ENCODE results near the gene WDR6. TPM values are rescaled to one million over a fixed set of nuclear protein-coding genes. Genes with fewer than 3 reads are reported as not detected.
A peak's percentile ranks its signal among the peaks of the same experiment; 100 is the strongest.

The WDR6 gene, protein sequence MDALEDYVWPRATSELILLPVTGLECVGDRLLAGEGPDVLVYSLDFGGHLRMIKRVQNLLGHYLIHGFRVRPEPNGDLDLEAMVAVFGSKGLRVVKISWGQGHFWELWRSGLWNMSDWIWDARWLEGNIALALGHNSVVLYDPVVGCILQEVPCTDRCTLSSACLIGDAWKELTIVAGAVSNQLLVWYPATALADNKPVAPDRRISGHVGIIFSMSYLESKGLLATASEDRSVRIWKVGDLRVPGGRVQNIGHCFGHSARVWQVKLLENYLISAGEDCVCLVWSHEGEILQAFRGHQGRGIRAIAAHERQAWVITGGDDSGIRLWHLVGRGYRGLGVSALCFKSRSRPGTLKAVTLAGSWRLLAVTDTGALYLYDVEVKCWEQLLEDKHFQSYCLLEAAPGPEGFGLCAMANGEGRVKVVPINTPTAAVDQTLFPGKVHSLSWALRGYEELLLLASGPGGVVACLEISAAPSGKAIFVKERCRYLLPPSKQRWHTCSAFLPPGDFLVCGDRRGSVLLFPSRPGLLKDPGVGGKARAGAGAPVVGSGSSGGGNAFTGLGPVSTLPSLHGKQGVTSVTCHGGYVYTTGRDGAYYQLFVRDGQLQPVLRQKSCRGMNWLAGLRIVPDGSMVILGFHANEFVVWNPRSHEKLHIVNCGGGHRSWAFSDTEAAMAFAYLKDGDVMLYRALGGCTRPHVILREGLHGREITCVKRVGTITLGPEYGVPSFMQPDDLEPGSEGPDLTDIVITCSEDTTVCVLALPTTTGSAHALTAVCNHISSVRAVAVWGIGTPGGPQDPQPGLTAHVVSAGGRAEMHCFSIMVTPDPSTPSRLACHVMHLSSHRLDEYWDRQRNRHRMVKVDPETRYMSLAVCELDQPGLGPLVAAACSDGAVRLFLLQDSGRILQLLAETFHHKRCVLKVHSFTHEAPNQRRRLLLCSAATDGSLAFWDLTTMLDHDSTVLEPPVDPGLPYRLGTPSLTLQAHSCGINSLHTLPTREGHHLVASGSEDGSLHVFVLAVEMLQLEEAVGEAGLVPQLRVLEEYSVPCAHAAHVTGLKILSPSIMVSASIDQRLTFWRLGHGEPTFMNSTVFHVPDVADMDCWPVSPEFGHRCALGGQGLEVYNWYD
- total RNA-seq = 210 TPM

DNA sequence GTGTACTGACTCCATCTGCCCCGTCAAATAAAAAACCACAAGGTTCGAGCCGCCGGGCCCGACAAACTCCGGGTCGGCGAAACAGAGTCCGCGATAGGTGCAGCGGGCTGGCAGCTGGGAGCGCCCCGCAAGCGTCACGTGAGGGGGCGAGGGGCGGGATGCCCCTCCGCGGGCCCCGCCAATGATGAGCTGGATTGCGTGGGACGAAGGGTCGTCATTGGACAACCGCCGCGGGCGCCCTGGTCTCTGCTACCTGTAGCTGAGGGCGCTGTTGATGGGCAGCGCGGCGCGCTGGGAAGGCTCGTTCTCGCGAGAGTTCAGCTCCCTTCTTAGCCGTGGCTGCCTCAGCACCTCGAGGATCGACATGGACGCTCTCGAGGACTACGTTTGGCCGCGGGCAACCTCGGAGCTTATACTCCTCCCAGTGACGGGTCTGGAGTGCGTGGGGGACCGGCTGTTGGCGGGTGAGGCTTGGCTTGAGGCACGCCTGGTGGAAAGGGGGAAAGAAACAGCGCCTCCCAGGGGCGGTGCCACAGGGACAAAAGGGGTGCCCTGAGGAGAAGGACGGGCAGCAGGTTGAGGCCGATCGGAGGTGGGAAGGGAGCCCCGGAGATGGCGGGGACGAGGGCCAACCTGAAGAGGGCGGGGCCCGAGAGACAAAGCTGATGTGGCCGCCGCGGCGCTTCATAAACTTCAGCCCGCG is at the start of gene WDR6:
Gene WDR6, plus strand, starts transcription at position 324 of the 703 bp plus-strand sequence. Its CDS starts 41 bp downstream, at position 365.
- peak; percentile 98 for DNase-seq (ENCODE audit: low spot score)

- no peak for DNase-seq (ENCODE audit: low spot score)
These were observed 46.3 kb upstream of the WDR6 start for GRCh38 chr3:48960841-48961413.

DNA sequence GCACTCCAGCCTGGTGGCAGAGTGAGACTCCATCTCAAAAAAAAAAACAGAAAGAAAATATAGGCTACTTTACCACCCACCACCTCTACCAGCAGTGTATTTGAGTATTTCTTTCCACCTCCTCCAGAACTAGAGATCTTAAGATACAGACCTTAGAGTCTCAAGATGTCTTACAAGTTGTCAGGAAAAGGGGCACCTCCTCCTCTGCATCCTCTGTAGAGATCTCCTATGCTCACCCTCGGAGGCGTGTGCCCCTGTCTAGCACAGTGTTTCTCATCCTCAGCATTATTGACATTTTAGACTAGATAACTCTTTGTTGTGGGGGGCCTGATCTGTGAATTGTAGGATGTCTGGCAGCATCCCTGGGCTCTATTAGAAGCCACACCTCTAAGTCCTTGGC is 44.9 kb upstream of the WDR6 start:
- DNase-seq (ENCODE audit: low spot score) = no peak

- DNase-seq (ENCODE audit: low spot score) = no peak
These were observed 44.3 kb upstream of the WDR6 start for GRCh38 chr3:48962939-48963338.

DNA sequence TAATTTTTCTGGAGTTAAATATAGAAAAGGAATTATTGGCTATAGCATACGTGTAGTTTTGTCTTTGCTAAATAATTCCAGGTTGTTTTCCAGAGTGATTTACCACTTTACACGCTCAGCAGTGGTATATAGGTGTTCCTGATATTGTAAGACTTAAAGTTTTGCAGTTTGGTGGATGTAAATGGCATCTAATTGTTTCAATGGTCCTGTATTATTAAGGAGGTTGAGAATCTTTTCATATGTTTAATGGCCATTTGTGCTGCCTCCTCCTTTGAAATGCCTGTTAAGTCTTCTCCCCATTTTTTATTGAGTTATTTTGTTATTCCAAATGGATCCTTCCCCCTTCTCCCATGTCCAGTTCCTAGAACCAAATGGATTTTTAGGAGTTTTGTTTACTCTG is 43.6 kb upstream of the WDR6 start:
- no peak for DNase-seq (ENCODE audit: low spot score)

GRCh38 chr3:48966367-48966766 is 40.8 kb upstream of the WDR6 start:
- DNase-seq (ENCODE audit: low spot score) = no peak

GRCh38 chr3:48966876-48967361 is 40.3 kb upstream of the WDR6 start:
- no peak for DNase-seq (ENCODE audit: low spot score)

GRCh38 chr3:48970586-48970985 is 36.6 kb upstream of the WDR6 start:
- DNase-seq (ENCODE audit: low spot score) = no peak

DNA sequence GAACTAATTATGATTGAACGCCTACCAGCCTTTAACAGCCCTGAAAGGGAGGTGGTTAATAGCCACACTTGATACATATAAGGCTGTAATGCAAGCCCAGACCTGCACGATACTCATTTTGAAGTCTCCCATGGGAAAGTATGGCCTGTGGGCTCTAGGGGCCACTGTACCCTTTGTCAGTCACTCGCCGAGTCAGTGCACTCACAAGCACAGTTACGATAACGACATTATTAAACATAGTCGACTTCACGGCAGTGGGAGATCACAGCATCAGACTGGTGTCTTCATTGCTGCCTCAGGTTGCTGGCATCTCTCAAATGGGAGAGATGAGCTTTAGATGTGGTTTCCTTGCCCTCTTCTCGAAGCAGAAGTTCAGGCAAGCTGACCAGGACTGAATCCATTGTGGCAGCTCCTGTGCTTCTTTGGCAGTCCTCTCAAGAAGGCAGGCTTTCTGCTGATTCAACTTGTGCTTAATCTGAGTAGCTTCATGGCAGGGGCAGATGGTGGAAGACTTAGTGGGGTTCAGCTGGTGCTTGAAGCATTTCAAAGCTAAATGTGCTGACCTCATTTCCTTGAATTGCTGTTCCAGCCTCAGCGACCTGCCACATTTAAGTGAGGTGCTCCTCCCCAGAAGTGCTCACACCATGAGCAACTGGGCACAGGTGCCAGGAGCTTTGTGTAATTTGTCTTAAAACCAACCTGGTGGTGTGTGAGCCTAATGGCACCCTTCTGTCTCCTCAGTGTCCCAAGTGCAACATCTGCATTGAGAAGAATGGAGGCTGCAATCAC is 32.9 kb upstream of the WDR6 start:
- no peak for DNase-seq (ENCODE audit: low spot score)

- DNase-seq (ENCODE audit: low spot score) = no peak
These were observed 27.7 kb upstream of the WDR6 start for GRCh38 chr3:48979451-48979850.

DNA sequence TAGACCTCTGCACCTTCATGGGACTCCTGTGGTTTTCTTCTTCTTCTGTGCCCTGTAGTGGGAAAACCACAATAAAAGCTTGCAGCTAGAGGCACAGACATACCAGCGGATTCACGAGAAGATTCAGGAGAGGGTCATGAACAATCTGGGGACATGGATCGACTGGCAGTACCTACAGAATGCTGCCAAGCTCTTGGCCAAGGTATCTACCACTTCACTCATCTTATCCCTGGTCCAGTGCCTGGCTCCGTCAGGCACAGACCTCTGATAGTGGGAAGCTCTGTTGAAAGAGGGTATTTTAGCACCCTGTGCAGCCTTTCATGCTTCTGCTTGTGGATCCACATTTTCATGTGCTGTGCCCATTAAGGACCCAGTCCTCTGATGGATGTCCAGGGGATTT is 26.9 kb upstream of the WDR6 start:
- no peak for DNase-seq (ENCODE audit: low spot score)

DNA sequence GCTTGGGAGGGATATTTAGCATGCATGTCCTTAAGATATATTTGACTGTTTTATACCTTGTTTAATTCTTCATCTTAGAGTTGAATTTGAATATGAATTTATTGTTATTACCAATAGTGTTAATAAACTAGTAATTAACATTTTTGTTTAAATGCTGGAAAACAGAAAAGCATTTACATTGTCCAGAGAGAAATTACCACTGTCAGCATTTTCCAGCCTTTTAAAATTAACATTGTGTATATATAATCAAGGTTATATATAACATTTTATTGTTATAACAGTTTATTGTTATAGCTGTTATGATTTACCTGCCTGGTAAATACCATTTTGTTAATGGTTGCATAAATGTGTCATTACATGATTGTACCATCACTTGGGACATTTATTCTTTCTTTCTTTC is 25.2 kb upstream of the WDR6 start:
- no peak for DNase-seq (ENCODE audit: low spot score)

DNA sequence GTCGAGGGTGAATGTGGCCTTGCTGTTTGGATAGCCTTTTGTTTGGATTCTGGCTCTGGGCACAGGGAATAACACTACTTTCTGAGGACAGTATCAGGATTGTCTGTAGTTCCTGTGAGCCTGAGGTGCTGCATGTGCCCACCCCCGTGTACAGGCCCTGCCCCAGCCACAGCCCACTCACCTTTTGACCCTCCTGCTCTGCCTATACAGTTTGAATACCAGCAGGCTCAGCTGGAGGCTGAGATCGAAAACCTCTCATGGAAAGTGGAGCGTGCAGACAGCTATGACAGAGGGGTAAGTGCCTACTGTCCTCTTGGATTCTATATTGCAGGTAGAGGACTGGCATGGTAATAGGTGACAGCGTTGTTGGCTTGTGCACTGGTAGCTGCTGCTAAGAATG is 24.5 kb upstream of the WDR6 start:
- no peak for DNase-seq (ENCODE audit: low spot score)

- DNase-seq (ENCODE audit: low spot score) = no peak
These were observed 24.1 kb upstream of the WDR6 start for GRCh38 chr3:48983096-48983495.

DNA sequence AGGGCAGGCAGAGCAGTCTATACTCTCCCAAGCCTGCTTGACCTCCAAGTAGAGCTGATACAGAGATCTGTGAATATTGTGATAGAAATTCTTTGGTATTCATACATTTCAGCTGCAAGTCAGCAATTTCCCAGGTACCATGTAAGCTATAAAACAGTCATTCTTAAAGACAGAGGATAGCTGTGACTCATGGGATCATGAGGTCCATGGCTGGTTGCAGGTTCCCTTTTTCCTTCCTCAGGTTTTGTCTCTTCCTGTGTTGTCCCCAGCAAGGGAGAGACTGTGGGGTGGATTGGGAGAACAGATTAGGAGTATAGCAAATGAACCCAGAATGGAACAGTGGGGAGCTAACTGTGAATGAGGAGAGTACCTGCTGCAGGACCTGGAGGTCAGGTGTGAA is 22.5 kb upstream of the WDR6 start:
- DNase-seq (ENCODE audit: low spot score) = no peak

GRCh38 chr3:48985831-48986376 is 21.3 kb upstream of the WDR6 start:
- no peak for DNase-seq (ENCODE audit: low spot score)

DNA sequence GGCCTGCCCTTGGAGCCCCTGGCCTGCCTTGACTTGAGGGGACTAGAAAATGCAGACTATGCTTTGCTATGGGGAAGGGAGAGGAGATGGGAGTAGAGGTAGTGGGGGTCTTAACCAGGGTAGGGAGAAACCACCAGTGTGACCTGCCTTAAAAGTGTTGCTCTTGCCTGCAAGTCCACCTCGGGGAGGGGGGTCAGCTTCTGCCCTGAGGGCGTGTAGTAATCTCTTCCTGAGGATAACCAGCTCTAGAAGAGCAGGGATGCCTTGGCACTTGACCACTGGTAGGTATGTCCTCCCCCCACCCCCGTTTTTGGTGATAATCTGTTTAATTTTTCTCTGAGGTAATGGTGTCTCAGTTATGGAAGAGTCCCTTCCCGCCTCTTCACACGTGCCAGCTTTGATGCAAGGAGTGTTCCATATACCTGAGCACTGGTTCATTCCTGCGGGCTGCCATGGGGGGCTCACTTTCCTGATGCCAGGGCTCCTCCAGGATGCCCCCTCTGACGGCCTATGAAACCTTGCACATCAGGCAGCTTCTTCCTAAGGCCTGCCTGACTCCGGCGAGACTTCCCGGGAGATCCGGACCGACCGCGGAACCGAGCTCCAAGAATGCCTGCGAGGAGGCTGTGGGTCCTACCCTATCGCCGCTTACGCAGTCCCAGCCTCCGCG is 17.9 kb upstream of the WDR6 start:
- DNase-seq (ENCODE audit: low spot score) = no peak

GRCh38 chr3:48989796-48990635 is 17.2 kb upstream of the WDR6 start, which contains the start of gene P4HTM:
Gene P4HTM (plus strand): TSS chr3:48990241. CDS start chr3:48990257, 16 bp downstream.
- peak; percentile 86 for DNase-seq (ENCODE audit: low spot score)
